ENCODE measurements around the gene CEACAM4.
"Not testable (repeated sequence)": the region's sequence is repeated elsewhere in the genome, so short reads cannot be mapped to it uniquely, and the experiment has no call there.

Gene CEACAM4

GRCh38 chr19:41582577-41583182, 44.2 kb downstream of the CEACAM4 start:
- not testable (repeated sequence) for DNase-seq

- DNase-seq = not testable (repeated sequence)
Measured at GRCh38 chr19:41581068-41581467, 45.8 kb downstream of the CEACAM4 start.

- no peak for DNase-seq
Measured at GRCh38 chr19:41578886-41579285, 48.0 kb downstream of the CEACAM4 start.

- DNase-seq = no peak
Measured at GRCh38 chr19:41577833-41578232, 49.0 kb downstream of the CEACAM4 start.

DNA sequence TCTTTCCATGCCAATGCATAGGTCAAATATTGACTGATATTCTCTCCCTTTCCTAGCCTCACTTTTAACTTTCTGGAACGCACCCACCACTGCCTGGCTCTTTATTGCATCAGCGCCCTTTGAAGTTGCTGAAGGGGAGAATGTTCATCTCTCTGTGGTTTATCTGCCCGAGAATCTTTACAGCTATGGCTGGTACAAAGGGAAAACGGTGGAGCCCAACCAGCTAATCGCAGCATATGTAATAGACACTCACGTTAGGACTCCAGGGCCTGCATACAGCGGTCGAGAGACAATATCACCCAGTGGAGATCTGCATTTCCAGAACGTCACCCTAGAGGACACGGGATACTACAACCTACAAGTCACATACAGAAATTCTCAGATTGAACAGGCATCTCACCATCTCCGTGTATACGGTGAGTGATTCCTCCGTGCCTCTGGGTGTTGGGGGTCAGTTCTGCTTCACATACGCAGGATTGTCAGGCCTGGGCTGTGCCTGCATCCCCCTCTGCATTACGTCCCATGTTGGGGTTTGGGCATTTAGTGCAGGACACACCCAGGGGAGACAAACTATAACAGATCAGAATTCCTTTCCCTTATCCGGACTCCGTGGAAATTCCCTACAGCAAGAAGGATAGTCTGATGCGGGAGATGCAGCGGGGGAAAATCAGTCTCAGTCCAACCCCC, 49.6 kb downstream of the CEACAM4 start:
- no peak for DNase-seq

DNA sequence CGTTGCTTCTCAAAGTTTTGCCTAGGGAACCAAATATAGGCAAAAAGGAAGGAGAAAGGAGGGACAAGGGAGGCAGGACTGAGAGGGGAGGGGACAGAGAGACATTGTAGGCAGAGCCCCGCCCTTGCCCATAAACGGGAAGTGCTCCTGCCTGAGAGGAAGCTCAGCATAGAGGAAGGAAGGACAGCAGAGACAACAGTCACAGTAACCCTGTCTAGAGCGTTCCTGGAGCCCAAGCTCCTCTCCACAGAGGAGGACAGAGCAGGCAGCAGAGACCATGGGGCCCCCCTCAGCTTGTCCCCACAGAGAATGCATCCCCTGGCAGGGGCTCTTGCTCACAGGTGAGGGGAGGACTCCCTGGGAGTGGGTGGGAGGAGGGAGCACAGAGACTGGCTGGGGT, 50.9 kb downstream of the CEACAM4 start, which contains the start of gene CEACAM21:
Gene CEACAM21 (plus strand): TSS at position 169 of the 400 bp plus-strand sequence. CDS start 109 bp downstream, at position 278.
- peak; percentile 57 for DNase-seq

DNA sequence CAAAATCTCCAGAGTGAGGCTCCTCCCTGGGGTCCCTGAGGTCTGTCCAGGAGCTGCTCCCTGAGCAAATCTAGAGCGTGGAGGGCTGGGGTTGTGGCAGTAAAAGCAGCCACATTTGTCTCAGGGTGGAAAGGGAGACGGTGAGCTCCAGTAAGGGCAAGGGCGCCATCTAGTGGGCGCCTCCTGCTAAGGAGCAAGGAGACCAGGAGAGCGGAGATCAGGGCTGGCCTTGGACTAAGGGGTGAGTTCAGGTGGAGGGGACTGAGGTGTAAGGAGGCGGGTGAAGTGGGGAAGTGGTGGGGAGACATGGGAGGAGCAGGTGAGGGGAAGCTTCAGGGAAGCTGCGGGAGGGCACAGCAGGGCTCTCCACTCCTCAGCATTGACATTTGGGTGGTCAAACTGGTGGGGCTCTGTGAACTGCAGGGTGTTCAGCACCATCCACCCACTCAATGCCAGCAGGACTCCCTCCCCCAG, 56.2 kb downstream of the CEACAM4 start:
- DNase-seq = peak; percentile 83

GRCh38 chr19:41570179-41570578, 56.7 kb downstream of the CEACAM4 start:
- DNase-seq = no peak

DNA sequence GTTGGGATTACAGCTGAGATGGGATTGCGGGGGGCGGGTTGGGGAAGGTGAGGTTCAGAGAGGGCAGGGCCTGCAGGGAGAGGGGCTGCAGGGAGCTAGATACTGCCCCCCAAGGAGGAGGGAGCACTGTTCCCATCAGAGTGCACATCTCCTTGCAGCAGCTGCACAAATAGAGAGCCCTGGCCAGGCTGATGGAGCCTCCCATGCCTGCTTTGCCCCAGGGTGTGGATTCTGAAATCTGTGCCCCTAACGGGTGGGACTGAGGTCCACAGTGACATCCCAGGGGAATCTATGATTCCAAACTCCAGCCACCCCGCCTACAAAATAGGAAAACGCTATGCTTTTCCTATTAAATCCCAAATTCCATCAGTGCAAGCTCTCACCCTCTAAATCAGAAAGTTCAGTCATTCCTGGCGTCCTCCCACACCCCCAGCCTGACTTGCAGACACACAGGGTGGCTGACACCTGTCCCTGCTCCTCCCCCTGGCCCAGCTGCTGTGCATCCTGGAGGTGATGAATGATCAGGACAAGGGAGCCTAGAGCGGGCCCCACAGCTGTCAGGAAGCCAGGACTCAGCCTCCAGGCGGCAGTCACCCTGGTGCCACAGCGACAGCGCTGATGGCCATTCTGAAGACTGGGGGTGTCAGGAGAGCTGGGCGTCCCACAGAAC, 57.3 kb downstream of the CEACAM4 start:
- no peak for DNase-seq
